ENCODE results near the gene PLD1. TPM values are rescaled to one million over a fixed set of nuclear protein-coding genes. Genes with fewer than 3 reads are reported as not detected.

The PLD1 gene
- total RNA-seq, 2 donors from 2014 or later: 51.3 to 95.2 TPM

DNA sequence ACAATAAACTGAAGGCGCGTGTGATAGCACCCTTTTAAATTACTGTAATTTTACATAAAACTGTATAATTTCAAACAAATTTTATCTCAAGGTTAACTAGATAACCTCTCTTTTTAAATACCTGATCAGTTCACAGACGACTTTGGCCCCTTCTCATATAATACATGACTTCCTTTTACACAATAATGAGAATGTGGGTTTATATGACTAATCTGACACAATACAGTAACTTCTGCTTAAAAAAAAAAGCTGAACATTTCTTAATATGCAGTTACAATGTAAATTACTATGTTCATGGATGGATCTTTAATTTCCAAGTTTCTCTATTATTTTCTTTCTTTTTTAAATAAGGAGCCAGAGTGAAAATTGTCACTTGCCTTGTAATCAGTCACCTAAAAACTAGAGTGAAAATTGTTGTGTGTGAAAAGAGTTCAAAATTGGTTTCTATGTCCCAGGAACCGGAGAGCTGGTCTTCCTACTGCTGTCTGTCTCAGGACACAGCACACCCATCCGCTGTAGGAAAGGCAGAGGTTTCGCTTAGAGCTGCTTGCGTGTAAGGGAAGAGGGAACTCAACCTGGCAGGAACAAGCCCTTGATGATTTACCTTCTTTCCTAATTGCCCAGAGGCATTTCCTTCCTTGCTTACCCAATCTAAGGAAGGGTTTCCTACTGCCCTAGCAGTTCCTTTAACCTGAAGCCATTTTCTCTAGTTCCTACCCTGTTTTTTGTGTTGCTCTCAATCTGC lies 33.3 kb downstream of the PLD1 start:
- DNase-seq (ENCODE audit: low spot score) (no peak), ATAC-seq (ENCODE audit: insufficient number of reproducible peaks, low FRiP score, low read depth) (no peak)
- Histone ChIP-seq H3K4me3 (no peak overlapping the region), H3K4me1 (ENCODE audit: control insufficient read depth in 1 of 2, low read depth in 2 of 2) (peaks cover 9 to 10% of the 10 kb centered on the region in 2 donors), H3K27me3 (replicated peaks; ENCODE audit: insufficient read depth) (no peaks in the 10 kb centered on the region), H3K27ac (no peak overlapping the region), H3K9me3 (no peaks in the 10 kb centered on the region), H3K36me3 (no peaks in the 10 kb centered on the region)
- TF ChIP-seq, protein P1, sequence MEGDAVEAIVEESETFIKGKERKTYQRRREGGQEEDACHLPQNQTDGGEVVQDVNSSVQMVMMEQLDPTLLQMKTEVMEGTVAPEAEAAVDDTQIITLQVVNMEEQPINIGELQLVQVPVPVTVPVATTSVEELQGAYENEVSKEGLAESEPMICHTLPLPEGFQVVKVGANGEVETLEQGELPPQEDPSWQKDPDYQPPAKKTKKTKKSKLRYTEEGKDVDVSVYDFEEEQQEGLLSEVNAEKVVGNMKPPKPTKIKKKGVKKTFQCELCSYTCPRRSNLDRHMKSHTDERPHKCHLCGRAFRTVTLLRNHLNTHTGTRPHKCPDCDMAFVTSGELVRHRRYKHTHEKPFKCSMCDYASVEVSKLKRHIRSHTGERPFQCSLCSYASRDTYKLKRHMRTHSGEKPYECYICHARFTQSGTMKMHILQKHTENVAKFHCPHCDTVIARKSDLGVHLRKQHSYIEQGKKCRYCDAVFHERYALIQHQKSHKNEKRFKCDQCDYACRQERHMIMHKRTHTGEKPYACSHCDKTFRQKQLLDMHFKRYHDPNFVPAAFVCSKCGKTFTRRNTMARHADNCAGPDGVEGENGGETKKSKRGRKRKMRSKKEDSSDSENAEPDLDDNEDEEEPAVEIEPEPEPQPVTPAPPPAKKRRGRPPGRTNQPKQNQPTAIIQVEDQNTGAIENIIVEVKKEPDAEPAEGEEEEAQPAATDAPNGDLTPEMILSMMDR (IDR thresholded peaks at IDR 0.05): no peak

DNA sequence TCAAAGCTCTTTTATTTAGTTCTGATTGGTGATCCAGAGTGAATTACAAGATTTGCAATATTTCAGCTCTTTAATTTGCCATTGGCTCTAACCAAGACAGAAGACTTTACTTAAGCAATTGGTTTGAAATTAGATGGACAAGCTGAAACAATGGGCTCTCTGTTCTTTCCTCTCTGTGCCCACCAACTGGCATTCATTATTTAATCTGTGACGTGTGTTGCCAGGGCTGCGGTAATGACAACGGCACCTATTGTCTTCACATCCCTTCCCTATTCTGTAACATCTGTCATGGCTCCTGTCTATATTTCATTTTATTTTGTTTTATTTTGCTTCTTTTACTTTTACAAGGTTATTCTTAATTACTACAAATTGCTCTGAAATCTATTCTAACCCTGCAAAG lies 33.9 kb downstream of the PLD1 start:
- no peaks in the 10 kb centered on the region for H3K9me3 ChIP-seq
- no peak overlapping the region for H3K27ac ChIP-seq
- DNase-seq (ENCODE audit: low spot score): no peak
- TF ChIP-seq, protein P1 (IDR thresholded peaks at IDR 0.05): no peak
- no peak for ATAC-seq (ENCODE audit: insufficient number of reproducible peaks, low FRiP score, low read depth)
- no peaks in the 10 kb centered on the region for H3K27me3 ChIP-seq (replicated peaks; ENCODE audit: insufficient read depth)
- no peaks in the 10 kb centered on the region for H3K36me3 ChIP-seq
- H3K4me3 ChIP-seq: no peak overlapping the region
- peaks cover 11% of the 10 kb centered on the region in 2 donors for H3K4me1 ChIP-seq (ENCODE audit: control insufficient read depth in 1 of 2, low read depth in 2 of 2)

DNA sequence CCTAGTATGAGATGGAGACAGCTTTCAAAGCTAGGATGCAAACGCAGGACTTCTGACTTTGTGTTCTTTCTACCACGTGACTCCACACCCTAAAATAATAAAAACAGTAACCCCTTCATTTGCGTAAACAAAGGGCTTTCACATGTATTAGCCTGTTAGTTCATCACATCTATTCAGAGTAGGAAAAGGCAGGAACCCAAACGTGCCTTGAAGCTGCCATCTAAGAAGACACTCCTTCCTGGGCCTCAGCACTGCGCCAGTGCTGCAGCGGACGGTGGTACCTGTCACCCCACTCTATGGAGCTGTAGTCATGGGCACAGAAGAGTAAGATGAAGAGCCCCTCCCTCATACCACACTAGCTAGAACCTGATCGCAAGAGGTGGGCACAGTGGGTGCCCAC lies 34.3 kb downstream of the PLD1 start:
- no peak overlapping the region for H3K27ac ChIP-seq
- TF ChIP-seq, protein P1 (IDR thresholded peaks at IDR 0.05): no peak
- ATAC-seq (ENCODE audit: insufficient number of reproducible peaks, low FRiP score, low read depth): no peak
- no peaks in the 10 kb centered on the region for H3K9me3 ChIP-seq
- peaks cover 10 to 11% of the 10 kb centered on the region in 2 donors for H3K4me1 ChIP-seq (ENCODE audit: control insufficient read depth in 1 of 2, low read depth in 2 of 2)
- no peak for DNase-seq (ENCODE audit: low spot score)
- H3K4me3 ChIP-seq: no peak overlapping the region
- H3K27me3 ChIP-seq (replicated peaks; ENCODE audit: insufficient read depth): no peaks in the 10 kb centered on the region
- no peaks in the 10 kb centered on the region for H3K36me3 ChIP-seq

DNA sequence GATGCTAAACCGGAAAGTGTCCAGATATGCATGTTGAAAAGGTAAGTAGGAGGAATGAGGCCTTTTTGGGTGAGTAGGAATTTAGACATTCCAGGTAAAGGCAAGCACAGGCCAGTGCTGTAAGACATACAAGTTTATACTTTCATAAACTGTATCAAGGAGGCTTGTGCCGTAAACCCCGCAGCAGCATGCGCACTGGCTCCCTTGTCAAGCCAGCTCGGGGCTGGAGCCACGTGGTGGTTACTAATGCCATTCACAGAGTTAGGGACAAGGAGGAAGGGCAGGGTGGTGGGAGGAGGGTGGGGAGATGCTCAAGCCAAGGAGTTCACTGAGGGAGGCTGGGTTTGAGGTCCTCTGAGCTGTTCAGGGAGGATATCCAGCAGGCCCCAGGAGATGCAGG lies 35.8 kb downstream of the PLD1 start:
- Histone ChIP-seq H3K4me3 (no peak overlapping the region), H3K36me3 (no peaks in the 10 kb centered on the region), H3K9me3 (no peaks in the 10 kb centered on the region), H3K27ac (no peak overlapping the region), H3K27me3 (replicated peaks; ENCODE audit: insufficient read depth) (no peaks in the 10 kb centered on the region), H3K4me1 (ENCODE audit: control insufficient read depth in 1 of 2, low read depth in 2 of 2) (peaks cover 10 to 11% of the 10 kb centered on the region in 2 donors)
- ATAC-seq (ENCODE audit: insufficient number of reproducible peaks, low FRiP score, low read depth) (no peak), DNase-seq (ENCODE audit: low spot score) (no peak)
- TF ChIP-seq, protein P1 (IDR thresholded peaks at IDR 0.05): no peak

DNA sequence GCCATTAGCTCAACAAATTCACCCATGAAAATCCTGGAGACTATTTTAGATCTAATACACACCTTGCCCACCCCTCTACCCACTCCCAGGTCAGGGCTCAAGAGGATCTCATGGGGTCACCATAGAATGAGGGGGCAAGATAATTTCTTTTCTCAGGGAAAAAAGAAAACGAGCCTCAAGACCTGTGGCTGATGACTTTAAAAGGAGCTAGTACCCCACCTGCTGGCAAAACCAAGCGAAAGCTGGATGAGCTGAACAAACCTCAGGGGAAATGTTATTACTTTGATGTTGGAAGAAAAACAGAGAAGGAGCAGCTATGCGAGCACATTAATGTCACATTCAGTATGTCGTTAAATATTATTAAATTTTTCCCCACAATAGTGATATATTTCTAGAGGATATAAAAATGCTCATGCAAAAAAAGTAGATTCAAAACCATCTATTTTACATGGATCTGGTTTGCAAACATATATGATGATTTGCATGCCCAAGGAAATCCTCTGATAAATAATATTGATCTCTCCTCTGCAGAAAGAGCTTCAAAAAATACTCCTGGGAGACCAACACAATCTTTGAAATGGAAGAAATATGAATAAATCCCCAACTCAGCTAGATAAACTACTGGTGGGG lies 37.7 kb downstream of the PLD1 start:
- ATAC-seq (ENCODE audit: insufficient number of reproducible peaks, low FRiP score, low read depth) (no peak), DNase-seq (ENCODE audit: low spot score) (no peak)
- Histone ChIP-seq H3K9me3 (no peaks in the 10 kb centered on the region), H3K4me1 (ENCODE audit: control insufficient read depth in 1 of 2, low read depth in 2 of 2) (peaks cover 13 to 25% of the 10 kb centered on the region in 2 donors), H3K27me3 (replicated peaks; ENCODE audit: insufficient read depth) (no peaks in the 10 kb centered on the region), H3K36me3 (no peaks in the 10 kb centered on the region), H3K27ac (no peak overlapping the region), H3K4me3 (peak overlapping the region; percentile 29)
- TF ChIP-seq, protein P1 (IDR thresholded peaks at IDR 0.05): peak; percentile 65

All from thoracic aorta (tissue), 2 donors.